Measurements from ENCODE around the gene TOP3B. TPM values are rescaled to one million over a fixed set of nuclear protein-coding genes. Genes with fewer than 3 reads are reported as not detected.

TOP3B gene, protein sequence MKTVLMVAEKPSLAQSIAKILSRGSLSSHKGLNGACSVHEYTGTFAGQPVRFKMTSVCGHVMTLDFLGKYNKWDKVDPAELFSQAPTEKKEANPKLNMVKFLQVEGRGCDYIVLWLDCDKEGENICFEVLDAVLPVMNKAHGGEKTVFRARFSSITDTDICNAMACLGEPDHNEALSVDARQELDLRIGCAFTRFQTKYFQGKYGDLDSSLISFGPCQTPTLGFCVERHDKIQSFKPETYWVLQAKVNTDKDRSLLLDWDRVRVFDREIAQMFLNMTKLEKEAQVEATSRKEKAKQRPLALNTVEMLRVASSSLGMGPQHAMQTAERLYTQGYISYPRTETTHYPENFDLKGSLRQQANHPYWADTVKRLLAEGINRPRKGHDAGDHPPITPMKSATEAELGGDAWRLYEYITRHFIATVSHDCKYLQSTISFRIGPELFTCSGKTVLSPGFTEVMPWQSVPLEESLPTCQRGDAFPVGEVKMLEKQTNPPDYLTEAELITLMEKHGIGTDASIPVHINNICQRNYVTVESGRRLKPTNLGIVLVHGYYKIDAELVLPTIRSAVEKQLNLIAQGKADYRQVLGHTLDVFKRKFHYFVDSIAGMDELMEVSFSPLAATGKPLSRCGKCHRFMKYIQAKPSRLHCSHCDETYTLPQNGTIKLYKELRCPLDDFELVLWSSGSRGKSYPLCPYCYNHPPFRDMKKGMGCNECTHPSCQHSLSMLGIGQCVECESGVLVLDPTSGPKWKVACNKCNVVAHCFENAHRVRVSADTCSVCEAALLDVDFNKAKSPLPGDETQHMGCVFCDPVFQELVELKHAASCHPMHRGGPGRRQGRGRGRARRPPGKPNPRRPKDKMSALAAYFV
- polyA plus RNA-seq (2012; ENCODE audit: low read depth, missing spikeins) = 12.7 TPM

DNA sequence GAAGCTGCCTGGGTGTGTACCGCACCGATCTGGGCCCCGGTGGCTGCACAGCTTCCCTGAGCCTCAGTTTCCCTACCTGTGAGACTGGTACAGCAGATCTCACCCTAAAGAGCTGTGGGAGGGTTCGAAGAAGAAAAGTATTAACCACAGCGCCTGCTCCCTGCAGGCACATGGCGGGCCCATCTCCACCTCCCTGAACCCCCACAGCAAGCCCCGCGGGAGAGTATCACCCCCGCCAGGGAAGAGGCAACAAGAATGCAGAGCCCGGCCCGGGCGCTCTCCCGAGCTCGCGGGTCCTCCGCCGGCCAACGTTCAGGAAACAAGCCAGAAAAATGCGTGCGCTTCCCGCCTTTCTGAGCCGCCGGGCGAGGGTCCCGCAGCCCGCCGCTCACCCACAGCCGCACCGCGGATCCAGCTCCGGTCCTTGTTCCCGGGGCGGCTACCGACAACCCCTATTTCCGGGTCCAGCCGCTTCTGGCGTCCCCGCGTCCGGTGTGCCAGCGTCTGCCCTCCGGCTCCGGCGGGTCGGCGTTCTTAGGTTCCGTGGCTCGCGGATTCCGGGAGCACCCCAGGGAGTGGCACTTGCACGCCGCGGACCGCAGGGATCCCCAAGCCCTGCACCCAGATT lies at the start of gene TOP3B:
Gene TOP3B, minus strand, starts transcription at position 450 of the 628 bp plus-strand sequence. CDS start 7,078 bp downstream, outside the sequence.
- FAIRE-seq = peak; percentile 75
- peak; percentile 86 for DNase-seq (ENCODE audit: insufficient read length, low spot score)

DNA sequence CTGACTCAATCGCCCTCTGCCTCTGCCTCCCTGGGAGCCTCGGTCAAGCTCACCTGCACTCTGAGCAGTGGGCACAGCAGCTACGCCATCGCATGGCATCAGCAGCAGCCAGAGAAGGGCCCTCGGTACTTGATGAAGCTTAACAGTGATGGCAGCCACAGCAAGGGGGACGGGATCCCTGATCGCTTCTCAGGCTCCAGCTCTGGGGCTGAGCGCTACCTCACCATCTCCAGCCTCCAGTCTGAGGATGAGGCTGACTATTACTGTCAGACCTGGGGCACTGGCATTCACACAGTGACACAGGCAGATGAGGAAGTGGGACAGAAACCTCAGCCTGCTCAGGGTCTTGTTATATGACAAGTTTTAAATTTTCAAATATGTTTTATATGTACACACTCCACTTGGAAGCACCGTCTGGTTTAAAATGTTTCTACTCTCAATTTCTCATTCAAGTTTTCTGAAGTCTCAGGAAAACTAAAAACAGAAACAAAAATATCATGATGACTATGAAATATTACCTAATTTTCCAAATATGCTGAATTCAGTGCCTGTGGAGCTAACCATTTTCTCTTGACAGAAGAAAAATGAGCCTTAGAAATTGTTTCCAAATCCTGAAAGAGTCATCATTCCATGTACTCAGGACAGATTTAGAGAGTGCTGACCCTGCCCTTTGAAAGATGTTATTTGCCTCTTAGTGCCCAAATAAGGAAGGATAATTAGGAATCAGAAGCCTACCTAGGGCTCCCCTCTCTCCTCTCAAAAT lies 48.8 kb upstream of the TOP3B start:
- FAIRE-seq (no peak), DNase-seq (ENCODE audit: insufficient read length, low spot score) (no peak)
- TF ChIP-seq SPI1 (IDR thresholded peaks at IDR 0.05; ENCODE audit: low read depth, low read length) (peak; percentile 95), PAX5 (IDR thresholded peaks at IDR 0.05; ENCODE audit: insufficient read depth, low read length, severe bottlenecking) (no peak)

More for the DNA sequence above, at the start of gene TOP3B:
- TF ChIP-seq SPI1 (IDR thresholded peaks at IDR 0.05; ENCODE audit: low read depth, low read length) (no peak), POLR2A (IDR thresholded peaks at IDR 0.05; ENCODE audit: low read depth, low read length) (peak; percentile 80), POU2F2 (IDR thresholded peaks at IDR 0.05; ENCODE audit: low read depth, low read length) (peak; percentile 87), PAX5 (IDR thresholded peaks at IDR 0.05; ENCODE audit: insufficient read depth, low read length, severe bottlenecking) (peak; percentile 27), POLR2AphosphoS5 (IDR thresholded peaks at IDR 0.05; ENCODE audit: low read depth, low read length) (peak; percentile 87), TAF1 (IDR thresholded peaks at IDR 0.05; ENCODE audit: low read depth, low read length) (peak; percentile 90)

DNA sequence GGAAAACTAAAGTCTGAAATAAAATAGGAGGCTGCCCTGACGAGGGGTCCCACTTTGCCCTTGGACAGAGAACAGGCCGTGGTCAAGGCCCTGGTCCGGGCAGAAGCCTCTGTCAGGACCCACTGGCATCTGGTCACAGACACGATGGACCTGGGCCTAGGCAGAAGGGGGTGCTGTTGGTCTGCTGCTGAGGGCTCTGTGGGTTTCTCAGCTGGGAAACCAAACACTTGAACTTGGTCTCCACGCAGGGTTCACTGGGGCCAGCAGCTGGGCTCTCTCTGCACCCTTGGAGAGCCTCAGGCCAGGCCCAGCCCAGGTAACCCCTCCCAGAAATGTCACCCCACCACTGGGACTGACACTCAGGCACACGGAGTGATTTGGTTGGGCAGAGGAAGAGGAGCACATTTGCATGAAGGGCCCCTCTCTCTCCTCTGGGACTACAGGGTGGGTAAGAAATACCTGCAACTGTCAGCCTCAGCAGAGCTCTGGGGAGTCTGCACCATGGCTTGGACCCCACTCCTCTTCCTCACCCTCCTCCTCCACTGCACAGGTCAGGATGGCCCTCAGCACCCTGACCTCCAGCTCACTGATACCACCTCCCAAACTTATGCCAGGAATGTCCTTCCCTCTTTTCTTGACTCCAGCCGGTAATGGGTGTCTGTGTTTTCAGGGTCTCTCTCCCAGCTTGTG lies 48.1 kb upstream of the TOP3B start:
- TF ChIP-seq POLR2A (IDR thresholded peaks at IDR 0.05; ENCODE audit: low read depth, low read length) = peak; percentile 20; the same call in 1 of the 2 replicates
- TF ChIP-seq POLR2AphosphoS5 (IDR thresholded peaks at IDR 0.05; ENCODE audit: low read depth, low read length) = peak; percentile 60; the same call in 1 of the 2 replicates
- no peak for TF ChIP-seq SPI1 (IDR thresholded peaks at IDR 0.05; ENCODE audit: low read depth, low read length)
- TF ChIP-seq TAF1 (IDR thresholded peaks at IDR 0.05; ENCODE audit: low read depth, low read length) = no peak
- no peak for TF ChIP-seq PAX5 (IDR thresholded peaks at IDR 0.05; ENCODE audit: insufficient read depth, low read length, severe bottlenecking)
- TF ChIP-seq POU2F2 (IDR thresholded peaks at IDR 0.05; ENCODE audit: low read depth, low read length) = peak; percentile 87; the same call in 1 of the 2 replicates
- DNase-seq (ENCODE audit: insufficient read length, low spot score) = no peak
- peak; percentile 98 for FAIRE-seq

DNA sequence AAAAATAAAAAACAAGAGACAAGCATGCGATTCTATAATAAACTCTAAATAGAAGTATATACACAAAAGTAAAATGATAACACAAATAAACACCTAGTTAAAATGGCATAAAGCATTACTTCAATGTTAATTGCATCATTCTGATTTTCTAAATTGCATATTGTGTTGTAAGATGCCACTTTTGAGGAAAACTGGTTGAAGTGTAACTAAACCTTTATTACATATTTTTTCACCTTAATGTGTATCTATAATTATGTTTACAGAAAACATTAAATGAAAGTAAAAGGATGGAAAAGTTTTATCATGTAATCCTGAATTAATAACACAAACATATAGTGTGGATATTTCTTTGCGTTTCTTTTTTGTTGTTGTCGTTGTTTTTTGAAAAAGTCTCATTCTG lies 45.4 kb upstream of the TOP3B start:
- TF ChIP-seq PAX5 (IDR thresholded peaks at IDR 0.05; ENCODE audit: insufficient read depth, low read length, severe bottlenecking) (no peak), SPI1 (IDR thresholded peaks at IDR 0.05; ENCODE audit: low read depth, low read length) (no peak), POU2F2 (IDR thresholded peaks at IDR 0.05; ENCODE audit: low read depth, low read length) (no peak), POLR2A (IDR thresholded peaks at IDR 0.05; ENCODE audit: low read depth, low read length) (no peak), POLR2AphosphoS5 (IDR thresholded peaks at IDR 0.05; ENCODE audit: low read depth, low read length) (no peak), TAF1 (IDR thresholded peaks at IDR 0.05; ENCODE audit: low read depth, low read length) (no peak)

DNA sequence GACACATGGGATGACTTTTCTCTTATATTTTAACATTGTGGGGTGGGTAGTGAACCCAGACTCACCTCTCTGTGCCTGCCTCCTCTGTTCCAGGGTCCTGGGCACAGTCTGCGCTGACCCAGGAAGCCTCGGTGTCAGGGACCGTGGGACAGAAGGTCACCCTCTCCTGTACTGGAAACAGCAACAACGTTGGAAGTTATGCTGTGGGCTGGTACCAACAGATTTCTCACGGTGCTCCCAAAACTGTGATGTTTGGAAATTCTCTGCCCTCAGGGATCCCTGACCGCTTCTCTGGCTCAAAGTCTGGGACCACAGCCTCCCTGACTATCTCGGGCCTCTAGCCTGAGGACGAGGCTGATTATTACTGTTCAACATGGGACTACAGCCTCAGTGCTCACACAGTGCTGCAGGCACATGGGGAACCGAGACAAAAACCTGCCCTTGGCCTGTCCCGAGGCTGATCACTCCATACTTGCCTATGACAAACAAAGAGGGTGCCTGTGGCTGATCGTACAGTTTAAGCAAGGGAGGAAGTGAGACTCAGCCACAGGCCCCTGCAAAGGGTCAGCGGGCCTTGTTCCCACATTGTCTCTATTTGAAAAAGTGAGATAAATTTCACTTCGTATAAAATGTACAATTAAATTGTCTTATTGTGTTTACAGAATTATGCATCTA lies 43.7 kb upstream of the TOP3B start:
- DNase-seq (ENCODE audit: insufficient read length, low spot score) (no peak), FAIRE-seq (peak; percentile 98)
- TF ChIP-seq POLR2AphosphoS5 (IDR thresholded peaks at IDR 0.05; ENCODE audit: low read depth, low read length) (no peak; the same call in 1 of the 2 replicates), SPI1 (IDR thresholded peaks at IDR 0.05; ENCODE audit: low read depth, low read length) (peak; percentile 98), TAF1 (IDR thresholded peaks at IDR 0.05; ENCODE audit: low read depth, low read length) (peak; percentile 53; the same call in 1 of the 2 replicates), PAX5 (IDR thresholded peaks at IDR 0.05; ENCODE audit: insufficient read depth, low read length, severe bottlenecking) (no peak), POU2F2 (IDR thresholded peaks at IDR 0.05; ENCODE audit: low read depth, low read length) (peak; percentile 78; the same call in 1 of the 2 replicates), POLR2A (IDR thresholded peaks at IDR 0.05; ENCODE audit: low read depth, low read length) (peak; percentile 62)

More for the DNA sequence above, 45.4 kb upstream of the TOP3B start:
- FAIRE-seq (no peak), DNase-seq (ENCODE audit: insufficient read length, low spot score) (no peak)

DNA sequence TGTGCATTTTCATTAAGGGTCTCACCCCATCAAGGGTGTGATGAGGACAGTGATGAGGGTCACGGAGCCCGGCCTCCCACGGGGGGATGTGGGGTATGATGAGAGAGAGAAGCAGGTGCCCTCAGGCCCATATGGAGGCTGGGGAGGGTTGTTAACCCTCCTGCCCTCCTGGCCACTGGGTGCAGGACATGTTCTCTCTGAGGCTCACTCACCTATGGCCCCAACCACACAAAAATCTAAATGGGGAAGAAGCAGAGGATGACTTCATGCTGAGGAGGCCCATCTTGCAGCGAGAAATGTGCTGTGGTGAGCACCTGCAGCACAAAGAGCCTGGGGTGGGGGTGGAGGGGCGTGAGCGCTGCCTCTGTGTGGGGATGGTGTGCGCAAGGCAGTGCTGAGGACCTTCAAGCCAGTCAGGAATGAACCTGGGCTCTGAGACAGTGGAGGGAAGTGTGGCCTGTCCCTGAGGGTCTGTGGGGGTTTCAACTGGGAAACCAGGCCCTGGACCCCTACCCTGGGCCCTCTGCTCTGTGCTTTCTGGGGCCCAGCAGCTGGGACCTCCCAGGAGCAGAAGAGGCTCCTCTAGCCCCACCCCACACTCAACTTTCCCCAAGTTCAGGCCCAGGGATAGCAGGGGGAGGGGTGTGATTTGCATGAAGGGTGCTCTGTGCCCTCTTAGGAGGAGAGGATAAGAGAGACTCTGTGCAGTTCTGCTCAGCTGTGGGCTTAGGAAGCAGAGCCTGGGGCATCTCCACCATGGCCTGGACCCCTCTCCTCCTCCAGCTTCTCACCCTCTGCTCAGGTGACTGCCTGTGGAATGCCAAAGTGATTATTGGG lies 43.0 kb upstream of the TOP3B start:
- FAIRE-seq (peak; percentile 86), DNase-seq (ENCODE audit: insufficient read length, low spot score) (no peak)
- no peak for TF ChIP-seq PAX5 (IDR thresholded peaks at IDR 0.05; ENCODE audit: insufficient read depth, low read length, severe bottlenecking)
- TF ChIP-seq POLR2AphosphoS5 (IDR thresholded peaks at IDR 0.05; ENCODE audit: low read depth, low read length) = no peak; the same call in 1 of the 2 replicates
- TF ChIP-seq SPI1 (IDR thresholded peaks at IDR 0.05; ENCODE audit: low read depth, low read length) = no peak; the same call in 1 of the 2 replicates
- TF ChIP-seq POU2F2 (IDR thresholded peaks at IDR 0.05; ENCODE audit: low read depth, low read length) = no peak; the same call in 1 of the 2 replicates
- no peak for TF ChIP-seq POLR2A (IDR thresholded peaks at IDR 0.05; ENCODE audit: low read depth, low read length)
- no peak for TF ChIP-seq TAF1 (IDR thresholded peaks at IDR 0.05; ENCODE audit: low read depth, low read length)

DNA sequence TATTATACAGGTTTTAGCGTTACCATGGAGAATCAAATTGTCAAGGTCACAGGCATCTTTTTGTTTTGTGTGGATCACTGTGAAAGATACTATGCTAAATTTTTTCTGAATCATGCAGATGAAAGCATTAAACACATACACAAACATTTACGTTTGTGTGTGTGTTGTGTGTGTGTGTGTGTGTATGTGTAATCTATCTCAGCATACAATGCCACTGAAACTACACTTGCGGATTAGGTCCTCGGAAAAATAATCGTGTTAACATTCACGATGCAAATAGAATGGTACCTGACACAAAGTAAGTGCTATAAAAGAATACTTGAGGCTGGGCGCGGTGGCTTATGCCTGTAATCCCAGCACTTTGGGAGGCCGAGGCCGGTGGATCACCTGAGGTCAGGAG lies 41.9 kb upstream of the TOP3B start:
- TF ChIP-seq POU2F2 (IDR thresholded peaks at IDR 0.05; ENCODE audit: low read depth, low read length) (no peak), POLR2A (IDR thresholded peaks at IDR 0.05; ENCODE audit: low read depth, low read length) (no peak), SPI1 (IDR thresholded peaks at IDR 0.05; ENCODE audit: low read depth, low read length) (no peak)

More for the DNA sequence above, 41.9 kb upstream of the TOP3B start:
- DNase-seq (ENCODE audit: insufficient read length, low spot score) (no peak), FAIRE-seq (peak; percentile 16)
